ENCODE results near the gene SLC16A12. TPM values are rescaled to one million over a fixed set of nuclear protein-coding genes. Genes with fewer than 3 reads are reported as not detected.

SLC16A12 gene
- total and polyA plus RNA-seq, 2 of the 4 experiments (the other 2 are of a cell fraction) = 1.4 to 1.6 TPM

DNA sequence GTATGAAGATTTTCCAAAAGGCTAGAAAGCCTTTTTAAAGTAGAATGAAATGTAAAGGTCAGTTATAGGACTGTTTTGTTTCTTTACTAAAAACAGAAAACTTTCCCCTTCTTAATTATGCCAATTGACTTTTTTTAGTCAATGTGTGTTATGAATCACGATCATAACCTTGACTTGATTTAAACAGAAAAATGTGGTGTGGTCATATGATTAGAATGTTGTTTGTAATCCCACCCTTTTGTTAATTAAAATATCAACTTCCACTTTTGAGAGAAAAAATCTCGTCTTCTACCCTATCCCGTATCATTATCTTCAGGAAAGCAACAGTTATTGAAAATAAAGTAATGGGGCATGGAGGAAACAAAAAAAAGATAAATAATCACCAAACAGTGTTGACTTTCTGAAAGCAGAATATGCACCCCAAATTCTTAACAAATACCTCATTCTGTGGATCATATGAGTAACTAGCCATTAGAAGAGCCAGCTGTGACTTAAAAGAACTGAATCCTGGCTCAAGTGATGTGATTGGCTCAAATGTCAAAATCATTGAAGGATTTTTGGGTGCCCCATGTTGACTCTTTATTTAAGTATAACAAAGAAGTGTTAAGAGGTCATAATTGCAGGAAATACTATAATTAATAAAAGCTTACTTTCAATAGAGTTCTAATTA is 32.3 kb upstream of the SLC16A12 start:
- Histone ChIP-seq H4K8ac (ENCODE audit: low read depth in 2 of 2, low read length in 2 of 2) (no peak overlapping the region), H2AFZ (replicated peaks; ENCODE audit: low read length, poor library complexity) (no peak overlapping the region), H2BK20ac (ENCODE audit: low read depth, low read length) (no peak overlapping the region), H3K4me3 (ENCODE audit: insufficient read depth, low read depth, low read length) (no peak overlapping the region), H3K23ac (ENCODE audit: low read depth, low read length) (no peak overlapping the region), H2AK5ac (ENCODE audit: low read depth, low read length) (no peak overlapping the region), H3K9me3 (ENCODE audit: control insufficient read depth, insufficient read depth, low read length) (no peaks in the 10 kb centered on the region), H4K91ac (ENCODE audit: insufficient read depth, low read depth, low read length) (no peak overlapping the region), H3K36me3 (ENCODE audit: control insufficient read depth, insufficient read depth, low read length) (no peaks in the 10 kb centered on the region), H3K56ac (ENCODE audit: extremely low read depth, insufficient read depth, low read length) (no peak overlapping the region), H3K79me1 (ENCODE audit: low read depth in 1 of 2, low read length in 2 of 2) (no peaks in the 10 kb centered on the region), H2BK5ac (ENCODE audit: low read depth, low read length, poor library complexity, severe bottlenecking) (no peak overlapping the region), H3K18ac (ENCODE audit: low read depth, low read length) (no peak overlapping the region), H4K20me1 (ENCODE audit: insufficient read depth, low read length) (no peaks in the 10 kb centered on the region), H3K9me1 (ENCODE audit: insufficient read depth, low read length) (no peaks in the 10 kb centered on the region), H3K27me3 (ENCODE audit: control insufficient read depth, insufficient read depth, low read length) (no peaks in the 10 kb centered on the region), H2BK120ac (ENCODE audit: low read depth, low read length) (no peak overlapping the region), H2BK15ac (ENCODE audit: low read depth, low read length) (no peak overlapping the region), H3K4ac (ENCODE audit: low read depth, low read length) (no peak overlapping the region), H3K4me1 (ENCODE audit: control insufficient read depth, insufficient read depth, low read length) (no peaks in the 10 kb centered on the region; the same call in 1 of the 2 replicates), H4K5ac (ENCODE audit: low read depth, low read length) (no peak overlapping the region), H3K4me2 (ENCODE audit: low read depth, low read length) (peak overlapping the region; percentile 48; the same call in 1 of the 2 replicates), H3K27ac (ENCODE audit: insufficient read depth, low read length) (no peak overlapping the region), H3K14ac (replicated peaks; ENCODE audit: low read depth, low read length) (no peak overlapping the region), H3K9ac (ENCODE audit: low read depth, low read length) (no peak overlapping the region), H2AK9ac (replicated peaks; ENCODE audit: low read depth, low read length, poor library complexity) (no peak overlapping the region)
- dilution Hi-C loops (cut with HindIII; ENCODE audit: low sequenced_read_pairs, unreplicated experiment) = no loop called here
- TF ChIP-seq CEBPB (IDR thresholded peaks at IDR 0.05; ENCODE audit: low read depth, low read length) (no peak), RAD21 (IDR thresholded peaks at IDR 0.05; ENCODE audit: low read length) (no peak), MAZ (IDR thresholded peaks at IDR 0.05; ENCODE audit: borderline replicate concordance, low read depth, low read length) (no peak), MAFK (IDR thresholded peaks at IDR 0.05; ENCODE audit: low read depth, low read length) (no peak), RFX5 (IDR thresholded peaks at IDR 0.05; ENCODE audit: low read depth, low read length) (no peak), CHD1 (IDR thresholded peaks at IDR 0.05; ENCODE audit: low read depth, low read length) (no peak), MXI1 (IDR thresholded peaks at IDR 0.05; ENCODE audit: borderline replicate concordance, low read depth, low read length) (no peak)
- TF ChIP-seq, protein P1, sequence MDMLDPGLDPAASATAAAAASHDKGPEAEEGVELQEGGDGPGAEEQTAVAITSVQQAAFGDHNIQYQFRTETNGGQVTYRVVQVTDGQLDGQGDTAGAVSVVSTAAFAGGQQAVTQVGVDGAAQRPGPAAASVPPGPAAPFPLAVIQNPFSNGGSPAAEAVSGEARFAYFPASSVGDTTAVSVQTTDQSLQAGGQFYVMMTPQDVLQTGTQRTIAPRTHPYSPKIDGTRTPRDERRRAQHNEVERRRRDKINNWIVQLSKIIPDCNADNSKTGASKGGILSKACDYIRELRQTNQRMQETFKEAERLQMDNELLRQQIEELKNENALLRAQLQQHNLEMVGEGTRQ (IDR thresholded peaks at IDR 0.05; ENCODE audit: low read depth, low read length) = no peak
- CTCF ChIA-PET = interaction anchor here (0.5 kb wide), 1 partner anchor 24 kb away, joined by 4 read pairs; no protein-coding TSS in a partner anchor
- BruUV-seq (replicated peaks) = no TSS peak
- POLR2A ChIA-PET (ENCODE audit: unreplicated experiment) = no interaction called here
- WGBS, 2 experiments (ENCODE audit: extremely low coverage in 2 of 2, insufficient read length in 1 of 2) = no CpG with 5 or more reads among the region's 3 CpGs
- peak; percentile 23 for DNase-seq
- peak; percentile 63 for ATAC-seq (ENCODE audit: low read depth)
- intact Hi-C loops (cut with micrococcal nuclease) = no loop called here
- in situ Hi-C loops (cut with MboI; ENCODE audit: low sequenced_read_pairs) = no loop called here

All from IMR-90 (cell line).